HG03469 (cell line): ENCODE data around the gene DNM2.

ENCODE experiments used
- ATAC-seq: cut with Tn5 transposase; IDR thresholded peaks from one replicate; pipeline ENCODE4 v1.9.1; 2021; ENCODE audit warnings: mild to moderate bottlenecking, moderate library complexity, moderate number of reproducible peaks; ENCODE audit not compliant: unreplicated experiment

The DNM2 gene

DNA sequence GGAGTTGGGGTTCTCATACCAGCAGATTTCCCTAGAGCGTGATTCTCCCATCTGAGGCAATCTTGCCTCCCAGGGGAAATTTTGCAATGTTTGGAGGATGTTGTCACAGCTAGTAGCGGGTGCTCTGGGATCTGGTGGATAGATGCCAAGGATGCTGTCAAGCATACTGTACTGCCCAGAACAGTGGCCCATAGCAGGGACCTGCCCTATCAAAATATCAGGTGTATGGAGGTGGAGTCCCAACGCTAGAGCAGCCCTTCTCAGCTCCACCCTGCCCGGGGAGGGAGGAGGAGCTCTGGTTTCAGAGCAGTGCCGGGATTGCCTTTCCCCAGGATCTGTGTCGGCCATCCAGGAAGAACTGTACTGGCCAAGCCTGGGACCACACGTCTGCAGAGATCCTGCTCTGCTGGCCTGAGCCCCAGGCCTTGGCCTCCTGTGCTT lies 27.5 kb upstream of the DNM2 start:
- no peak for ATAC-seq

DNA sequence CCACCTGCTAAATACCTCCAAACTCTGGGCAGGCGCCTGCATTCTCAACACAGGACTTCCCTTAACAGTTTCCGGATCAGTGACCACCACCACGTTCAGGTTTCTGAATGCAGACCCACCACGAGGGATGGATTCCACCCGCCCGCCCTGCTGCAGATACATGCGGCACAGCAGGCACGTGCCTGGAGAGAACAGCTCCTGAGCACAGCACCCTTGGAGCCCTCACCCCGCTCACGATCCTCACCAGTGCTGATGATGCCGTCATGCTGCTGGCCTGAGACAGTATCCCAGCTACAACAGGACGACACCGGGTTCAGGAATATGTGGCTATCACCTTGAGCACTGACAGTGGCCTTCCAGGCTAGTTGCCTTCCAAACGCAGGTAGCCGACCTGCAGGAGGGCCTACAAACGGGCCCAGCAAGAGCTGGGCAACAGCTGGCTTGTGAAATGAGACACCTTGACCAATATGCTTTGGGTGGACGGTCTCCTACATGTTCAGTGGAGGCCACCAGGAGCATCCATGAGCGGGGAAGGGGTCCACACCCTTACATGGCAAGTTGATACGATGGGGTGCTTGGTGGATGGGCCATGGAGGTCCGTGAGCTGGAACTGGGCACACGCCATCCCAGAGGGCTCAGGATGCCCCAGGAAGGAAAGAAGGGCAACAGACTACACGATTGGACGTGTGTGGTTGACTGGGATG lies 26.5 kb upstream of the DNM2 start:
- no peak for ATAC-seq

DNA sequence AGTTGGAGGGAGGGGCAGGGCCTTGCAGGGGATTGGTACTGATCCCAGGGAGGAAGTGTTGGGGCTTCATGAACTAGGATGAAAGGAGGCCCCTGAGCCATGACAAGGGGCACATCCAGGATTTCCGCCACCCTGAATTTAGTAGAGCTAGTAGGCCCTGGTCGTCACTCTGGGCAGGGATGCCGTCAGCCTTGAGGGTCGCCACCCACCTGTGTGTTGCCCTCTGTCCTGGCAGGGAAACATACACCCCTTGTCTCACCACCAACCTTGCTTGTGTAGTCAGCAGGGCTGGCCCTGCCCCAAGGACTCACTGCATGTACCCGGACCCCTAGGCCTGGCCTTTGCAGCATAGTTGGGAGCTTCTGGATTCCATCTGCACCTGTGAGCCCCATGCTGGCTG lies 26.0 kb upstream of the DNM2 start:
- ATAC-seq = no peak

DNA sequence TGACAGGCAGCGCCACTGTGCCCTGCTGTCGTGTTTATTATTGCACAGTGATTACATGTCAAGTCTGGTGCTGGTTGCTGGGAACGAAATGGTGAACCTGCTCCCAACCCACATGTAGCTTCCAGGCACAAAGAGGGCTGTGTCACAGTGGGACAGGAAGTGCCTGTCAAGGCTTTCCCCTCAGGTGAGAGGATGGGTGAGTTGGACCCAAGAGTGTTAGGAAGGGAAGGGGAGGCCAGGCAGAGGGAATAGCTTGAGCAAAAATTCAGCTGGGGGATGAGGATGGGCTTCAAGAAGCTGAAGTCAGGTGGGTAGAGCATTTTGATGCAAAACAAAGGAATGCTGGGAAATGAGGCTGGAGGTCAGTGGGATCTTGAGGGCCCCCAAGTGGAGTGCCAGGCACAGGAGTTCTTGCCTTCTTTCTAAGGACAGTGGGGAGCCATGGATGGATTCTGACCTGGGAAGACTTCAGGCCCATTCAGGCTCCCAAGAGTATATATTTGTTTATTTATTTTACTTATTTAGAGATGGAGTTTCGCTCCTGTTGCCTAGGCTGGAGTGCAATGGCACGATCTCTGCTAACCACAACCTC lies 25.1 kb upstream of the DNM2 start:
- ATAC-seq = no peak

DNA sequence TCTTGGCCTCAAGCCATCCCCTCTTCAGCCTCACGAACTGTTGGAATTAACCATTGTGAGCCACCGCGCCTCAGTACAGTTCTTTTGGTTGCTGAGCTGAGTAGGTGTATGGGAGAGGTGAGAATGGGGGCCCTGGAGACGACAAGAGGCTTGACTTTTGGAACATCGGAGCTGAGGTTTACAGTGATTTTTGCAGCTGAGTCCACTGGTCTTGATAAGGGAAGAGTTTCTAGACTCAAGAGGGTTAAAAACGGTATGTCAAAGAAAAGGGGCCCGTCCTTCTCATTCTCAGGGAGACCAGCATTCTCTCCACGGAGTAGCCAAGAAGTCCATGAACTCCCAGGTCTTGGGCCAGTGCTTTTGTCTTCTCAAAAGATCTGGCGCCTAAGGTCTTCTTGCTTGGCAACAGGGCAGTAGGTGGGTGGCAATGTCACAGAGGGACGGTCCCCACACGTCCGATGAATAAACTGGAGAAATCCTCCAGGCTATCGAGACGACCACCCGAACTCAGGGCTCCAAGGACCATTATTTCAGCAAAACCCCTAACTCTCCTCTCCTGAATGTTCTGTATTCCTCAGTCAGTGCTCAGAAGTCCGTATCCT lies 23.1 kb upstream of the DNM2 start:
- no peak for ATAC-seq

DNA sequence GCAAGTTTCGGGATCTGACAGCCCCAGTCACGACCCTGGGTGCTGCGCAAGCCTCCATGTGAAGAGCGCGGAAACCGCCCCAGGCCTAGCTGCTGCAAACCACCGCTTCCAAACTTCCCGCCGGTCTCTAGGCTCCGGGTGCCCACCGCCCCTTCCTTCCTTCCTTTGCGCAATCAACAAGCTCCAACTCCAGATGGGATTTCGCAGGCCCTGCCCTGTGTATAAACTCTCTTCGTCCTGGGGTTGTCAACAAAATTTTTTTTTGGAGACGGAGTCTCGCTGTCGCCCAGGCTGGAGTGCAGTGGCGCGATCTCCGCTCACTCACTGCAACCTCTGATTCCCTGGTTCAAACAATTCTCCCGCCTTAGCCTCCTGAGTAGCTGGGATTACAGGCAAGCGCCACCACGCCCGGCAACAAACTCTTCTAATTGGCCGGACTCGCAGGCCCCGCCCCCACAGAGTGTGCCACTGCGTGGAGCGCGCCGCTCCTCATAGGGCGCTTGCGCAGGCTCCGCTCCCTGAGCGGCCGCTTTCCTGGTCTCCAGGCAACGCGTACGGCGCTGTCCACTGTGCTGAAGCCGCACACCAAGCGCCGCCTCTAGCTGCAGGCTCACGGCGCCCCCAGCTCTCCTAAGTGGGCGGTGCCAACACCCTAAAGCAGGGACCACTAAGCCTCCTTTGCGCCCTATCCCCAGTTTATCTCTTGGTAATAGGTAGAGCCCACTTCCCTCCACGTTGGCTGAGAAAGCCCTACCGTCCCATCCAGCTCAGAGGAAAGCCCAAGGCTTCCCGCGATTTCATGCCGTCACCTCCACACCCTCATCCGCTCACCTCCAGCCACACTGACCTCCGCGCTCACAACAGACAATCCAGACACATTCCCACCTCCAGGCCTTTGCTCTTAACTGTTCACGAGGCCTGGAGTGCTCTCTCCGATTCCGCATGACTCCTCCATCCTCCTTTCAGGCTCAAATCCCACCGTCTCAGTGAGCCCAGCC lies 22.2 kb upstream of the DNM2 start:
- no peak for ATAC-seq

DNA sequence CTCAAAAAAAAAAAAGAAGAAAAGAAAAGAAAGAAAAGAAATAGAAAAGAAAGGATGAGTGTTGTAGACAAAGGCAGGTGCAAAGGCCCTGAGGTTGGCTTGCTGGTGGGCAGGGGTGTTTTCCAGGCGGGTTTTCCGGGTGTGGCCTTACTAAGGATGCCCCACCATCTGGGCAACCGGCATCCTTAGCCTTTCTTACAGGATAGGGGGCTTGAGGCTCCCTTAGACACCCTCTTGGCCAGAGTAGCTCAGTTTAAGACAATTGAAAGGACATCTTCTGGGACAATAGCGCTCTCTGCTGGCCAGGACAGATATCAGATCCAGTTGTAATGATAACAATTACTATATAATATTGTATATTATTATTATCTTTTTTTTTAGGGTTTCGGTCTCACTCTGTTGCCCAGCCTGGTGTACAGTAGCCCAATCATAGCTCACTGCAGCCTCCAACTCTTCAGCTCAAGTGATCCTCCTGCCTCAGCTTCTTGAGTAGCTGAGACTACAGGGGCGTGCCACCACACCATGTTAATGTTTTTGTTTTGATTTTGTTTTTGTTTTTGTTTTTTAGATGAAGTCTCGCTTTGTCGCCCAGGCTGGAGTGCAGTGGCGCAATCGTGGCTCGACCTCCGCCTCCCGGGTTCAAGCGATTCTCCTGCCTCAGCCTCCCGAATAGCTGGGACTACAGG lies 18.1 kb upstream of the DNM2 start:
- no peak for ATAC-seq

DNA sequence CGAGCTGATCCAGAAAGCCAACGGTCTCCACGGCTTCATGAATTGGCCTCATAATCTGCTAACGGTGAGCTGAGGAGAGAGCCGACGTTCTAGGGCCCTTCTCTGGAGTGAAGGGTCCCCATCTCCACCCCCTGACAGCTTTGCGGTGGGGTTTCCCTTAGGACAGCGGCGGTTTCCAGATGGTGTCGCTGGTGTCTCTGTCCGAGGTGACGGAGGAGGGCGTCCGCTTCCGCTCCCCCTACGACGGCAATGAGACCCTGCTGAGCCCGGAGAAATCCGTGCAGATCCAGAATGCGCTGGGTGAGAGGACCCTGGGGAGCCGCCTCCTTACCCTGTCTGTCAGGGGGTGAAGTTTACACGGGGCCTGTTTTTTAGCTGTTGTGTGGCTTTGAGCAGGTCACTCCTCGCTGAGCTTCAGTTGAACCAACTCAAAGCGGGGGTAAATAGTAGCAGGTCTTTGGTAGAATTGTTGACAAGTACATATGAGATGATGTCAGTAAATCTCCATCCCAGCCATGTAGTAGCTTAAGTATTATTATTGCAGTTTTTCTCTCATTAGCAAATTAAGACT lies 15.8 kb upstream of the DNM2 start:
- no peak for ATAC-seq

DNA sequence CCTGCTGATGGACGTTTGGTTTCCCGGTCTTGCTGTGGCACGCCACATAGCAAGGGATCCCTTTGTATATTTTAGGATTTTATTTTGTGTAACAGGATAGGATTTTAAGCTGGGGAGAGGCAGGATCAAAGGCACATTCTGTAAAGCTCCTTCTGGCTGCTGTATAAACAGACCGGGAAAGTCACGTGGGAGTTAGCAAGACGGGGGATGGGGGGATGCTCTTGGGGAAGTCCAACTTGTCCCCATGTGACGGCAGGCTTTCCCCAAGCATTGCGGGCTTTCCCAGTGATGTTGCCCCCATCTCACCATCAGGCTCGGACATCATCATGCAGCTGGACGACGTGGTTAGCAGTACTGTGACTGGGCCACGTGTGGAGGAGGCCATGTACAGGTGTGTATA lies 10.9 kb upstream of the DNM2 start:
- no peak for ATAC-seq

DNA sequence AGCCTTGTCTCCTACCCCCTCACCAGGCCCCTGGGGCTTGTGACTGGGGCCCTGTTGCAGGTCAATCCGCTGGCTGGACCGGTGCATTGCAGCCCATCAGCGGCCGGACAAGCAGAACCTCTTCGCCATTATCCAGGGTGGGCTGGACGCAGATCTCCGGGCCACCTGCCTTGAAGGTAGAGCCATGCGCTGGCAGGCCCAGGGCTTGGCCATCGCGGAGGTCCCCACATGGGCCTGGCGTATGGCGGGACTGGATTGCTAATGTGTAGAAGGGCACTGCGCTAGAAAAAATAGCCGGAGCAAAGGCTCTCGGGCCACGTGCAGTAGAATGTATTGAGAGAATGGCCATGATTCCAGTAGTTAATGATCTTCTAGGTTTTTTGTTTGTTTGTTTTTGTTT lies 10.4 kb upstream of the DNM2 start:
- no peak for ATAC-seq

DNA sequence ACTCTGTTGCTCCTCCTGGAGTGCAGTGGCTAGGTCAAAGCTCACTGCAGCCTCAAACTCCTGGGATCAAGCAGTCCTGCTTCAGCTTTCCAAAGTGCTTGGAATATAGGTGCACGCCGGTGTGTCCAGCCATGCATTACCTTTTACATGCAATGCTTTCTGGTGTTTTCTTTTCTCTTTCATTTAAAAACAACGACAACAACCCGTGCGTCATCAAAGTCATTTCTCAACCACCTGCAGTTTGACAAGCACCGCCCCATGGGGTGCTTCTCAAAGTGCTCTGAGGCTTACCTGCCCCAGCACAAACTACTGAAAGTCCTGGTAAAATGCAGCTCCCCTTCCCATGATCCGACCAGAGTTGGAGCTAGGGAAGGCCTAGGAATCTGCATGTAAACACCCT lies 9.6 kb upstream of the DNM2 start:
- ATAC-seq = no peak

DNA sequence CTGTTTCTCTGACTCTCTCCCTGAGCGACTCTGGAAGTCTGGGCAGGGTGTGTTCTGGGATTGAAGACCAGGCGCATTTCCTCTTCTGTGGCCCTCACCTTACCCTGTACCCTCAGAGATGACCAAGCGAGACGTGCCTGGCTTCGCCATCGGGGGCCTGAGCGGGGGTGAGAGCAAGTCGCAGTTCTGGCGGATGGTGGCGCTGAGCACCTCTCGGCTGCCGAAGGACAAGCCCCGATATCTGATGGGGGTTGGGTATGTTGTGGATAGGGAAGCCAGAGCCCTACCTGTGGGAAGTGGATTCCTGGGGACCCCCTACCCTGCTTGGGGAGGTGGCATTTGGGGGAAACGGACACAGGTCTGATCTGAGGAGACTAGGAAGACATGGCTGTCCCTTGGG lies 5.8 kb upstream of the DNM2 start:
- ATAC-seq = no peak

DNA sequence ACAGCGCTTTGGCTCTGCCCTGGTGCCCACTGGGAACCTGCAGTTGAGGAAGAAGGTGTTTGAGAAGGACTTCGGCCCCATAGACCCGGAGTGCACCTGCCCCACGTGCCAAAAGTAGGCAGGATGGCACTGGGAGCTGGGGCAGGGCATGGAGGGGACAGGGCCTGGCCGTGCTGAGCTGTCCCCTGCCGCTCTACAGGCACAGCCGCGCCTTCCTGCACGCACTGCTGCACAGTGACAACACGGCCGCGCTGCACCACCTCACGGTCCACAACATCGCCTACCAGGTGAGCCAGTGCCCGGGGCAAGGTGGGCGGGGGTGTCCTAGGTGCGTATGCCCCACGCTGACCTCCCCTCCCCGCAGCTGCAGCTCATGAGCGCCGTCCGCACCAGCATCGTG lies 5.1 kb upstream of the DNM2 start:
- no peak for ATAC-seq

DNA sequence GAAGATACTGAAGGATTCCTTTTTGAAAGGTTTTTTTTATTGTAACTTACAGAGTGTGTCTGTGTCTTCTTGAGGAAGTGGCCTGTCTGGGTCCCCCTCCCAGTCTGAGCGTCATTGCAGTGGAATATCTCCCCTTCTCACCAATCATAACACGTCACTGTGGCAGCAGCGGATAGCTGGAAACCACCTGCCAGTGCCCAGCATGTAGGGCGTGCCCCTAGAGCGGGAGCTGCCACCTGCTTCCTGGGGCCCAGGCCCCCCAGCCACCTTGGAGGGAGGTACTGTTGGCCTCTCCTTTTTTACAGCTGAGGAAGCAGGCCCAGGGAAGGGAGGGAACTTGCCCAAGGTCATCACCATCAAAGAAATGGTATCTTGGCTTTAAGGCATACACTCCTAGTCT lies 4.6 kb upstream of the DNM2 start:
- ATAC-seq = no peak

DNA sequence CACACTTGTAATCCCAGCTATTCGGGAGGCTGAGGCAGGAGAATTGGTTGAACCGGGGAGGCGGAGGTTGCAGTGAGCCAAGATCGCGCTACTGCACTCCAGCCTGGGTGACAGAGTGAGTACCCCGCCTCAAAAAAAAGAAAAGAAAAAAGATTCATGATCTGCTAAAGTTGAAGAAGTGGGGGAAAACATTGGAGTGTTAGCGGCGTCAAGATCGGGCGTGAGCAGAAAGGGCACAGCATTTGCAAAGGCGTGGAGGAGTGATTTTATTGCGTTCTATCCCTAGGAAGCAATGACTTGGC lies 874 bp upstream of the DNM2 start:
- no peak for ATAC-seq

DNA sequence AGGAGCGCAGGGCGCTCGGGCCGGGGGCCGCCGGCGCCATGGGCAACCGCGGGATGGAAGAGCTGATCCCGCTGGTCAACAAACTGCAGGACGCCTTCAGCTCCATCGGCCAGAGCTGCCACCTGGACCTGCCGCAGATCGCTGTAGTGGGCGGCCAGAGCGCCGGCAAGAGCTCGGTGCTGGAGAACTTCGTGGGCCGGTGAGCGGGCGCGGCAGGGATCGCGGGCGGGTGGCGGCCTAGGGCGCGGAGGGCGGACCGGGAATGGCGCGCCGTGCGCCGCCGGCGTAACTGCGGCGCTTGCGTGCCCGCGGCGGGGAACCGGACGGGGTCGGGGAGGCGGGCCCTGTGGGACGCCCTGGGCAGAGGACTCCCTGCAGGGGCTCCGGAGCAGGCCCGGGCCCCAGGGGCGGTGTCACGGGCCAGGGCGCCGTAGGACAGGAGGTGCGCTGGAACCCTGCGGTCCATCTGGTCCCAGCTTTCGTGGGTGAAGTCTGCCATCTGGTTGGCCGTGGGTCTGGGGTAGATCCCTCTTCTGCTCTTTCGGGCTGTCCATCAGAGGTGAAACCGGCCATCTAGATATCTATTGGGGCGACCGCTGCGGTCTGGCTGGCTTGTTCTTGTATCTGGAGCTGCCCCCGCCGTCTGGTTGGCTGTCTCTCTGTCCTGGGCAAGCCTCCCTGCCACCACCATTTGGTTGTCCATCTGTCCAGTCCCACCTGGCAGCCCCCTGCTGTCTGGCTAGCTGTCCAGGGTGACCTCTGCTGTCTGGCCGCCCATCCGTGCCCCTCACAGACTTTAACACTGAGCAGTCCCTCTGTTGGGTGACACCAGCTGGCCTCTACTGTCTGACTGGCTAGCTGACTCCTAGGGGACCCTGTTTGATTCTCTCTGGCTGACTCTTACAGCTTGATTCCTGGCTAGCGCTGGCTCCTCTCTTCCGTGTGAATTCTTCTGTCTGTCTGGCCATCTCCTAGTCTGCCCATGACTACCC lies 622 bp downstream of the DNM2 start:
- no peak for ATAC-seq

DNA sequence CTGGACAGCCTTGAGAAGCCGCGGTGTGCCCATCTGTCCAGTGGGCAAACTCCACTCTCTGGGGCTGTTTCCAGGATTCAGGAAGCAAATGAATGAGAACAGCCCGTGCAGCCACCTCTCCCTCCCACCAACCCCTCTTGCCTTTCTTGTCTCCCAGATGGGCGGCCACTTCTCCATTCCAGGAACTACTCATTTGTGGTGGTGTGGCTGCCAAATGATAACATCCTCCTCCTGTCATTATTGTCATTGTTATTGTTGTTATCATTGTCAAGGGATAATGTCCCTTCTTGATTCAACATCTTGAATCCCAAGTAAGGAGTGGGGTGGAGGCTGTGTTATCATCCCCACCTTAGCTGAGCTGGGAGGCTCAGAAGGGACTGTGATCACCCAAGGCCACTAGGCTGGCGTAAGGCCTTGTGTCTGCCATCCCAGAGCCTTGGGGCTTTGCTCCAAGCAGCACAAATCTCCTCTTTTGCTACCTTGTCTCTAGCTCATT lies 1.6 kb downstream of the DNM2 start:
- no peak for ATAC-seq

DNA sequence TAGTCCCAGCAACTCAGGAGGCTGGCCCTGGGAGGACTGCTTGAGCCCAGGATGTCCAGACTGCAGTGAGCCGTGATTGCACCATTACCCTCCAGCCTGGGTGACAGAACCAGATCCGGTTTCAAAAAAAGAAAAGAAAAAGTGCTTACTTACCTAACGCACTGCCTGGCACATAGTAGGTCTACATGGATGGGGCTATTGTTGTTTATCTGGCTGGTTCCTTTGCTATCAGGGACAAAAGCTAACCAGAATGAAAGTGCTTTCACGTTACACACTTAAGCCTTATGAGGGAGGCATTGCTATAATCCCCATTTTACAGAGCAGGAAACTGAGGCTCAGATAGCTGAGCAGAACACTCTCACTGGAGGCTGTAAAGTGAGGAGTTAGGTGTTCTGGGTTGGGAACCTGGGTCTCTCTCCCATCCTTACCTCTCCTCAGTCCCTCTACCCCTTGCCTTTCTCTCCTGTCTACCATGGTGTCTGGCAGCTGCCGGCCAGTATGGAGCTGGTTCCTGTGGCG lies 2.8 kb downstream of the DNM2 start:
- ATAC-seq = no peak

DNA sequence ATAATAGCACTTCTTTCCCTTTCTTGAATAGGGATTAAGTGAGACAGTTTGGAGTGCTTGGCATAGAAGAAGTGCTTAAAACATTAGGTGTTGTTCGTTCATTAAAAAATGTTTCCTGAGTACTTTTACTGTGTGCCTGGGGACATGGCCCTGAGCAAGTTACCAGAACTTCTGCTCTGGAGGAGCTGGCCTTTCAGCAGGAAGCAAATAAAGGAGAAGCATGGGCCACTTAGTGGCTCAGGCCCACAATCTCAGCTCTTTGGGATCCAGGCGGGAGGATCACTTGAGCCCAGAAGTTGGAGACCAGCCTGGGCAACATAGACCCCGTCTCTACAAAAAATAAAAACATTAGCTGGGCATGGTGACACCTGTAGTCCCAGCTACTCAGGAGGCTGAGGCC lies 5.7 kb downstream of the DNM2 start:
- no peak for ATAC-seq
